ENCODE measurements around the gene AMHR2. TPM values are rescaled to one million over a fixed set of nuclear protein-coding genes. Genes with fewer than 3 reads are reported as not detected.
A peak's percentile ranks its signal among the peaks of the same experiment; 100 is the strongest.

Gene AMHR2
- total and polyA plus RNA-seq, 9 of the 15 experiments (the other 6 are each of a cell fraction or from before 2014, with no cell fraction given): 8.9 to 49.7 (median 19.3) TPM

GRCh38 chr12:53452159-53453077 lies 28.8 kb downstream of the AMHR2 start (continued):
- peak; percentile 51 for TF ChIP-seq MGA (IDR thresholded peaks at IDR 0.05)
- peak in 1 of 2 experiments; percentile 72; a peak in 1 of 4 replicates for TF ChIP-seq HDAC1 (IDR thresholded peaks at IDR 0.05)
- peak in 1 of 2 experiments; percentile 16; a peak in 2 of 4 replicates for TF ChIP-seq RAD21 (CRISPR knock-in tag; conservative IDR thresholded peaks at IDR 0.05 in 1 of 2, IDR thresholded peaks at IDR 0.05 in 1 of 2)
- TF ChIP-seq ZC3H11A (IDR thresholded peaks at IDR 0.05; ENCODE audit: low read depth, low read length): no peak
- TF ChIP-seq ZNF511 (CRISPR knock-in tag; IDR thresholded peaks at IDR 0.05): peak; percentile 96
- TF ChIP-seq MCM3 (IDR thresholded peaks at IDR 0.05): no peak
- no peak for TF ChIP-seq PHTF2 (CRISPR knock-in tag; IDR thresholded peaks at IDR 0.05)
- no peak for TF ChIP-seq SRSF3 (IDR thresholded peaks at IDR 0.05; ENCODE audit: insufficient read depth, low read length)
- no peak for TF ChIP-seq HDAC8 (tag; IDR thresholded peaks at IDR 0.05)
- TF ChIP-seq ARNT (IDR thresholded peaks at IDR 0.05): no peak; a peak in 1 of 4 replicates
- no peak for TF ChIP-seq ID3 (CRISPR knock-in tag; IDR thresholded peaks at IDR 0.05)
- TF ChIP-seq ID3 (tag; IDR thresholded peaks at IDR 0.05): peak; percentile 41
- no peak for TF ChIP-seq ZNF143 (CRISPR knock-in tag; IDR thresholded peaks at IDR 0.05)
- no peak for TF ChIP-seq ZBED1 (IDR thresholded peaks at IDR 0.05)

Measured in K562 (cell line).